Measurements from ENCODE around the gene FLYWCH2. TPM values are rescaled to one million over a fixed set of nuclear protein-coding genes. Genes with fewer than 3 reads are reported as not detected.

Gene FLYWCH2
- total and polyA plus RNA-seq, 2 of the 13 experiments (the other 11 are each of a cell fraction or from before 2014, with no cell fraction given), result 16.9 to 19.8 TPM

DNA sequence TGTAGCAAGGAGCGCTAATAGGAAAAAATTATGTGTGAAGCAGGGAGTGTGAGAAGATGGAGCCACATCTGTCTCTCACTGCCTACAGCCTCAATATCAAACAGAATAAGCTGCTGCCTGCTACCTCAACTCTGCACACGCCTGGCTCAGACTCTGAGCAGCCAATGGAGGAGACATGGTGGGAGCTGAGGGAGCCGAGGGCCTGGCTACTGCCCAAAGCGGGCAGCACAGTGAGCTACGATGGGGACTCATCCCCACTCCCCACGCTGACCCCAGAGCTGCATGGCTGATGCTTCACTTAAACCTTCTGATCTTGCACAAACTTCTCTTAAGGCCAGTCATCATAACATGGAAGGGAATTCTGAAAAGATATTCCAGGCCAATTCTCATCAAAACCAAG, 11.1 kb upstream of the FLYWCH2 start:
- Histone ChIP-seq H3K79me2 (ENCODE audit: insufficient read depth, low read length) (no peaks in the 10 kb centered on the region), H3K4me1 (ENCODE audit: insufficient read depth, low read length) (peaks cover 41% of the 10 kb centered on the region), H3K27ac (ENCODE audit: extremely low read length, insufficient read depth, low read length) (no peak overlapping the region), H3K27me3 (ENCODE audit: control insufficient read depth in 1 of 2, insufficient read depth in 2 of 2, low read length in 2 of 2) (no peaks in the 10 kb centered on the region; a peak in 1 of 5 replicates), H3K9me3 (ENCODE audit: low read length) (no peaks in the 10 kb centered on the region), H2AFZ (ENCODE audit: low read length) (no peak overlapping the region), H3K4me2 (ENCODE audit: low read depth, low read length) (no peak overlapping the region; the same call in 1 of the 2 replicates), H3K36me3 (replicated peaks in 1 of 2; ENCODE audit: control insufficient read depth in 1 of 2, insufficient read depth in 2 of 2, low read length in 2 of 2) (no peaks in the 10 kb centered on the region), H3K9ac (ENCODE audit: insufficient read depth, low read depth, low read length) (no peak overlapping the region), H4K20me1 (ENCODE audit: insufficient read depth, low read length) (no peaks in the 10 kb centered on the region), H3K4me3 (replicated peaks in 1 of 3; ENCODE audit: insufficient read depth in 1 of 3, low read depth in 2 of 3, low read length in 3 of 3) (no peak overlapping the region)
- POLR2A ChIA-PET, result interaction anchor here (1.4 kb wide), 1 partner anchor 34 kb away, joined by 4 read pairs; no protein-coding TSS in a partner anchor
- intact Hi-C loops (cut with micrococcal nuclease; ENCODE audit: unreplicated experiment), result no loop called here
- TF ChIP-seq, protein P1, sequence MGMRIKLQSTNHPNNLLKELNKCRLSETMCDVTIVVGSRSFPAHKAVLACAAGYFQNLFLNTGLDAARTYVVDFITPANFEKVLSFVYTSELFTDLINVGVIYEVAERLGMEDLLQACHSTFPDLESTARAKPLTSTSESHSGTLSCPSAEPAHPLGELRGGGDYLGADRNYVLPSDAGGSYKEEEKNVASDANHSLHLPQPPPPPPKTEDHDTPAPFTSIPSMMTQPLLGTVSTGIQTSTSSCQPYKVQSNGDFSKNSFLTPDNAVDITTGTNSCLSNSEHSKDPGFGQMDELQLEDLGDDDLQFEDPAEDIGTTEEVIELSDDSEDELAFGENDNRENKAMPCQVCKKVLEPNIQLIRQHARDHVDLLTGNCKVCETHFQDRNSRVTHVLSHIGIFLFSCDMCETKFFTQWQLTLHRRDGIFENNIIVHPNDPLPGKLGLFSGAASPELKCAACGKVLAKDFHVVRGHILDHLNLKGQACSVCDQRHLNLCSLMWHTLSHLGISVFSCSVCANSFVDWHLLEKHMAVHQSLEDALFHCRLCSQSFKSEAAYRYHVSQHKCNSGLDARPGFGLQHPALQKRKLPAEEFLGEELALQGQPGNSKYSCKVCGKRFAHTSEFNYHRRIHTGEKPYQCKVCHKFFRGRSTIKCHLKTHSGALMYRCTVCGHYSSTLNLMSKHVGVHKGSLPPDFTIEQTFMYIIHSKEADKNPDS (CRISPR knock-in tag; IDR thresholded peaks at IDR 0.05), result no peak
- TF ChIP-seq FOXC1 (CRISPR knock-in tag; IDR thresholded peaks at IDR 0.05; ENCODE audit: borderline replicate concordance), result no peak
- no peak for TF ChIP-seq SATB2 (CRISPR knock-in tag; IDR thresholded peaks at IDR 0.05)
- no peak for TF ChIP-seq ZNF224 (CRISPR knock-in tag; IDR thresholded peaks at IDR 0.05)
- no peak for TF ChIP-seq HDAC1 (CRISPR knock-in tag; IDR thresholded peaks at IDR 0.05)
- TF ChIP-seq AGO1 (IDR thresholded peaks at IDR 0.05; ENCODE audit: low read depth, low read length, poor library complexity, severe bottlenecking), result no peak
- TF ChIP-seq ZBTB20 (CRISPR knock-in tag; IDR thresholded peaks at IDR 0.05; ENCODE audit: borderline replicate concordance, low read depth), result no peak
- TF ChIP-seq, protein P2, sequence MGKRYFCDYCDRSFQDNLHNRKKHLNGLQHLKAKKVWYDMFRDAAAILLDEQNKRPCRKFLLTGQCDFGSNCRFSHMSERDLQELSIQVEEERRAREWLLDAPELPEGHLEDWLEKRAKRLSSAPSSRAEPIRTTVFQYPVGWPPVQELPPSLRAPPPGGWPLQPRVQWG (CRISPR knock-in tag; IDR thresholded peaks at IDR 0.05; ENCODE audit: borderline replicate concordance, low read depth), result no peak
- TF ChIP-seq, protein P3, sequence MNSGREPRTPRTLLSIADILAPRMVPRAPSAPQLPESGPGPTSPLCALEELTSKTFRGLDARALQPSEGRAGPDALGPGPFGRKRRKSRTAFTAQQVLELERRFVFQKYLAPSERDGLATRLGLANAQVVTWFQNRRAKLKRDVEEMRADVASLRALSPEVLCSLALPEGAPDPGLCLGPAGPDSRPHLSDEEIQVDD (CRISPR knock-in tag; IDR thresholded peaks at IDR 0.05; ENCODE audit: borderline replicate concordance), result no peak
- no peak for TF ChIP-seq NCOA1 (CRISPR knock-in tag; IDR thresholded peaks at IDR 0.05)
- no peak for TF ChIP-seq NR2F1 (CRISPR knock-in tag; IDR thresholded peaks at IDR 0.05)
- no peak for DNase-seq (ENCODE audit: low spot score)
- CTCF ChIA-PET (ENCODE audit: low intra/inter-chr PET ratio, low total read pairs), result no interaction called here
- WGBS (ENCODE audit: low lambda C conversion rate), result 56% methylated on average over 3 of the region's 6 CpGs
- in situ Hi-C loops (cut with HindIII; ENCODE audit: extremely low pct_ligation_motif_present, low pct_unique_long_range_greater_than_20kb), result loop anchor here (5.0 kb wide), 2 partner anchors 35 to 40 kb away; partner anchors contain the start of gene FLYWCH1
- no peak for ATAC-seq
- BruUV-seq (replicated peaks), result no TSS peak
- no peak for FAIRE-seq

Data from HepG2 (cell line).